Stimulated activated CD8-positive, alpha-beta memory T cell treated with anti-CD3 and anti-CD28 coated beads, Interleukin-4, amount 100 ng/mL, for 24 hours (primary cell): ENCODE results near the gene IFITM2.
"Not testable (repeated sequence)": the region's sequence is repeated elsewhere in the genome, so short reads cannot be mapped to it uniquely, and the experiment has no call there.

Experiments used
- DNase-seq: peaks from one replicate; pipeline ENCODE4 v3.0.0-alpha.2; 2020; ENCODE audit warnings: low read depth

The IFITM2 gene

DNA sequence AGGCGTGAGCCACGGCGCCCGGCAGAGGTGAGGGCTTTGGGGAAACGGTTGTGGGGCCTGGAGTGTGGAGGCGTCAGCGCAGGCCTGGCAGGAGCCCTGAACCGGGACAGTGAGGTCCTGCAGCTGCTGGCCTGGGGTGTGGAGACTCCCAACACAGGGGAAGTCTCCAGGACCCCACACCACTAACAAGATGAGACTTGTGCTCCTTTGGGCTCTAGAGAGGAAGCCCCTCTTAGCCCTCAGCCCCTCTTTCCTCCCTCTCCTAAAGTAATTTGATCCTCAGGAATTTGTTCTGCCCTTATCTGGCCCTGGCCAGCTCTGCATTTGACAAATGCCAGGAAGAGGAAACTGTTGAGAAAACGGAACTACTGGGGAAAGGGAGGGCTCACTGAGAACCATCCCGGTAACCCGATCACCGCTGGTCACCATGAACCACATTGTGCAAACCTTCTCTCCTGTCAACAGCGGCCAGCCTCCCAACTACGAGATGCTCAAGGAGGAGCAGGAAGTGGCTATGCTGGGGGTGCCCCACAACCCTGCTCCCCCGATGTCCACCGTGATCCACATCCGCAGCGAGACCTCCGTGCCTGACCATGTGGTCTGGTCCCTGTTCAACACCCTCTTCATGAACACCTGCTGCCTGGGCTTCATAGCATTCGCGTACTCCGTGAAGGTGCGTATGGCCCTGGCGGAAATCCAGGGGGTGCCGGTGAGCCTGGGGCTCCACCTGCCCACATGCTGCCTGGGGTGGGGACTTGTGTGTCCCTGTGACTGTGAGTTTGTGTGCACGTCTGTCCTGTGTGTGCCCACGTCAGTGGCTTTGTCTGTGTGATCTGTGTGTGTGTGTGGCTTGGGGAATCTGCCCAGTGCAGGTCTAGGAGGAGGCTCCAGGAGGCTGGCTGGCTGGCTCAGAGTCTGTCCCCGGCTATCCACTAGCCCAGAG, at the start of gene IFITM2:
IFITM2 (plus strand) TSS at position 51 of the 943 bp plus-strand sequence; CDS start at position 428, 377 bp downstream.
- not testable (repeated sequence) for DNase-seq

DNA sequence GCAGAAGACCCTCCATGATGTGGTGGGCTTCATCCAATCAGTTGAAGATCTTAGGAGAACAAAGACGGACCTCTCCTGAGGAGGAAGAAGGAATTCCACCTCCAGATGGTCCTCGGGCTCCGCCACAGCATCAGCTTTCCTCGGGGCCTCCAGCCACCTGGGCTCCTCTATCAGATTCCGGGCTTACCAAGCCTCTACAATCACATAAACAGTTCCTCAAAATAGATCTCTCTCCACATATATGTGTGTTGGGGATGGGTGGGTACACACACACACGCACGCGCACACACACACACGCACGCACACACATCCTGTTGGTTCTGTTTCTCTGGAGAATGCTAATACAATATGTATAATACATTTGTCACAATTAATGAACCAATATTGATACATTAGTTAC, 48.2 kb upstream of the IFITM2 start:
- DNase-seq, result no peak

DNA sequence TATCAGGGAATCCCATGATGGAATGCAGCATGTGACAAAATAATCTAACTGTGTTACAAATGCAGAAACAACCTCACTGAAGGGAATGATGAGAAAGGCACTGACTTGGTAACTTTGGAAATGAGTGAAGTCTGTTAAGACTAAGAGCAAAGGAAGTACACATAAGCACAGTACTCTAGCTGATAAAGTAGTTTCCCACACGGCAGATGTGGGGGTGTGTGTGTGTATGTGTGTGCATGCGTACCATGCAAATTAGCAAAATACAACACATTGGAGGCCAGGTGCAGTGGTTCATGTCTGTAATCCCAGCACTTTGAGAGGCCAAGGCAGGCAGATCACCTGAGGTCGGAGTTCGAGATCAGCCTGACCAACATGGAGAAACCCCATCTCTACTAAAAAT, 46.0 kb upstream of the IFITM2 start:
- DNase-seq, result no peak

DNA sequence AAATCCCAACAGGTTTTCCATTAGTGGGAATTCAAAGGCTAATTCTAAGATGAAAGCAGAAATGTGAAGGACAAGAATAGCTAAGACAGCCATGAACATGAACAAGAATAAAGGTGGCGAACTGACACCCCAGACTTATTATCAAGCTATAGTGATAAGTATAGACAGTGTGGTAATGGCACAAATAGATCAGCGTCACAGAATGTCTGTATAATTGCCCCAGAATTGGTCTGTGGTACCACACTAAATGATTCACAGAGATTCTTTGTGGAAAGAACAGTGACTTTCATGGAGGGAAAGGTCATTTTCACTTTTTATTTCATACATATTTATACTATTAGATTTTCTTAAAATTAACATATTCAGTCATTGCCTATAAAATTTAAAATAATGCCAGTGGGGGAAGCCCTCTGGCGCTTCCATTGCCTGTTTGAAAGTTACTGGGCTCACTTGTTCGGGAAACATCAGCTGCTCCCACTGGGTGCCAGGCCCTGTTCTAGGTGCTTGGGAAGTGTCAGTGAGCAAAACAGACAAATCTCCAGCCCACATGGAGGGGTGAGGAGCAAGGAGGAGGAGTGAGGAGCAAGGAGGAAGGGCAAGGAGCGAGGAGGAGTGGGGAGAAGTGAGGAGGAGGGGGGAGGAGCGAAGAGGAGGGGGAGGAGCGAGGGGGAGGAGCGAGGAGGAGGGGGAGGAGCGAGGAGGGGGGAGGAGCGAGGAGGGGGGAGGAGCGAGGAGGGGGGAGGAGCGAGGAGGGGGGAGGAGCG, 40.8 kb upstream of the IFITM2 start:
- DNase-seq, result no peak

DNA sequence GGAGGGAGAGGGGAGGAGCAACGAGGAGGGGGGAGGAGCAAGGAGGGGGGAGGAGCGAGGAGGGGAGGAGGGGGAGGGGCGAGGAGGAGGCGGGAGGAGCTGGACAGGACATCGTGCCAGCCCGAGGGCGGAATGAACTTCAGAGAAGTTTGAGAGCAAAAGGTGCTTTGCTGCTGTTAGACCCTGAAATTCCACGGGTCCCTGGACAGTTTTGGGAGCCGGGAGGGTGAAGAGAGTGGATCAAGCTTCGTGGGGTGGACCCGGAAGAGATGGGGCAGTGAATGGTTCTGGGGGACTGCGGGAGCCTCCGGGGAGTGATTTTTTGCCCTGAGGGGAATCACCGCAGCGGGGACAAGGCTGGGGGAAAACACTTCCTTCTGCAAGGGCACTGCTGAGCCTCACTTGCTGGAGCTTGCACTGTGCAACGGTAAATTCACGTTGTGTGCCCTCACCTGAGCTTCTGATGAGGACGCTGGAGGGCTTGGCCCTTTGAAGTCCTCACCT, 40.1 kb upstream of the IFITM2 start:
- DNase-seq, result no peak

DNA sequence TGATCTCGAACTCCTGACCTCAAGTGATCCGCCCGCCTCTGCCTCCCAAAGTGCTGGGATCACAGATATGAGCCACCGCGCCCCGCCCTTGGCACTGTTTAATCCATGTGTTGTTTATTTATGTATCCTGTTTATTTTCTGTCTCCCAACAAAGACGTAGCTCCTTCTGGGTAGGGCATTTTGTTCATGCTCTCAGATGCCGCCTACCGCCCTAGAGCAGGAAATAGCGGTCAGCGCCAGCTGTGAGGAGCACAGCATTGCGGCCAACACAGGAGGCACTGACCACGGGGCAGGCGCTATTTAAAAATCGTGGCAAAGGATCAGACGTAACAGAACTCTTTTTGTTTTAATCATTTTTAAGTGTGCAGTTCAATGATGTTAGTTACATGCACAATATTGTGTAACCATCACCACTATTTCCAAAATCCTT, 38.9 kb upstream of the IFITM2 start:
- not testable (repeated sequence) for DNase-seq

DNA sequence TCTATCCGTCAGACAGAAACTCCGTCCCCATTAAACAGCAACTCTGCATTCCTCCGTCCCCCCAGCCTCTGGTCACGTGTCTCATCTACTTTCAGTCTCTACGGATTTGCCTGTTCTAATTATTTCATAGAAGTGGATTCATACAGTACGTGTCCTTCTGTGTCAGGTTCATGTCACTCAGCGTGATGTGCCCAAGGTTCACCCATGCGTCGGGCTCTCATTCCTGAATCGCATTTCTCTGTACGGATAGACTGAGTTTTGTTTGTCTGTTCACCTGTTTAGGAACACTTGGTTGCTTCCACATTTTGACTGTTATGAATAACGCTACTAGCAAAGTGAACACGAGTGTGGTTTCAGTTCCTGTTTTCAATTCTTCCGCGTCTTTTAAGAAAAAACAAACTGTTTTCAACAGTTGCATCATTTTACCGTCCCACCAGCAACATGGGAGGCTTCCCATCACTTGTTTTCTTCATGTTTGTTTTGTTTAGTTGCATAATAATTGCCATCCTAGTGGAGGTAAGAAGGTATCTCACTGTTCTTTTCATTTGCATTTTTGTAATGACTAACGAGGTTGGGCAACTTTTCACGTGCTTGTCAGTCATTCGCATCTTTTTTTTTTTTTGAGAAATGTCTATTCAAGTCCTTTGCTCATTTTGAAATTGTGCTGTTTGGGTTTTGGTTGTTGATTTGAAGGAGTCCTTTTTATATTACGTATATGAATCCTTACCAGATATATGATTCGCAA, 38.3 kb upstream of the IFITM2 start:
- DNase-seq, result no peak

DNA sequence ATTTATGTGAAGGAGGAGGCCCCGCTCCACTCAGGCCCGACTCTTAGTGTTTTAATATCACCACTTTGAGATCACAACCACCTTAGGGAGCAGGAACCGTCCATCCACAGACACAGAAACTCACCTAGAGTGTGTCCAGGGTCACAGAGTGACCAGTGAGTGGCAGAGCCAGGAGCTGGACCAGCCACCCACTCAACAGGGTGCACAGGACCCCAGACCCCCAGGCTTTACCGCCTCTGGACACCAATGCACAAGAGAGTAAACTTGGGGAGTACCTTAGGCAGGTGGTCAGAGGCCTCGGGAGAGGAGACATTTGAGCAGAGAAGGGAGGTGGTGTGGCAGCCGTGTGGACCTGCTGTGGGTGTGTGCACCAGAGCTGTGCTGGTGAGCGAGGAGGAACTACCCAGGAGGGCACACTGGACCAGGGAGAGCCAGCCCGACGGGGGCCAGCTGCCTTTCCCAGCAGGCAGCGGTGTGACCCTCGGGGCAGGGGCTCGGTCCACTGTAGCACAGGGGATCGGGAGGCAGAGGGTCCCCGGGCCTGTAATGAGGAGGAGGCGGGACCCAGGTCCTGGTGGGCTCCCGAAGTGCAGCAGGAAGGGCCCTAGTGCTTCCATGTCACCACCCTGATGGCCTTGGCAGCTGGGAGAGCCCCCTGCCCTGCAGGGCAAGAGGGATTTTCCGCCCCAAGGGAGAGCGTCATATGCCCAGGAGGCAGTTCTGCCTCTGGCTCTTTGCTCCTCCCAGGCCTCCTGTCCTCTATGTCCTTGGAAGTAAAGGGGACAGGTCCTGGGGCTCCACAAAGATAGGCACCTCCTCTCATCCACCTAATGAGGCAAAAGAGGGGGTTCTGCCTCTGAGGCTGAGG, 36.9 kb upstream of the IFITM2 start:
- no peak for DNase-seq

DNA sequence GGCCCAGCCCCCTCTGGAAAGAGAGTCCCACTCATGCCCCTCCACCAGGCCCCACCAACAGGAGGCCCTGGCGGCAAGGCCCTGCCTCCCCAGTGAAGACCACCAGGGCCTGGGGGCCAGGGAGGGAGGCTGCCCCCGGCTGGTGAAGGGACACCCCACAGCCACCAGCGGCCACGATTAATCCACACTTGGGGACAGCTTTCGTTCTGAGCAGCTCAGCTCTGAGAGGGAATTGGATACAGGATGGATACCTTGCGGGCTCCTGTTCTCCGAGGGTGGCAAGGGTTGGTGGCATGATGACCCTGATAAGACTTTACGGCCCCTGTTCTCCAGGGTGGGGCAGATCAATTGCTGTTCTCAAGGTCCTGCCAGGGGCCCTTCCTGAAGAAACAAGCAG, 36.3 kb upstream of the IFITM2 start:
- no peak for DNase-seq

DNA sequence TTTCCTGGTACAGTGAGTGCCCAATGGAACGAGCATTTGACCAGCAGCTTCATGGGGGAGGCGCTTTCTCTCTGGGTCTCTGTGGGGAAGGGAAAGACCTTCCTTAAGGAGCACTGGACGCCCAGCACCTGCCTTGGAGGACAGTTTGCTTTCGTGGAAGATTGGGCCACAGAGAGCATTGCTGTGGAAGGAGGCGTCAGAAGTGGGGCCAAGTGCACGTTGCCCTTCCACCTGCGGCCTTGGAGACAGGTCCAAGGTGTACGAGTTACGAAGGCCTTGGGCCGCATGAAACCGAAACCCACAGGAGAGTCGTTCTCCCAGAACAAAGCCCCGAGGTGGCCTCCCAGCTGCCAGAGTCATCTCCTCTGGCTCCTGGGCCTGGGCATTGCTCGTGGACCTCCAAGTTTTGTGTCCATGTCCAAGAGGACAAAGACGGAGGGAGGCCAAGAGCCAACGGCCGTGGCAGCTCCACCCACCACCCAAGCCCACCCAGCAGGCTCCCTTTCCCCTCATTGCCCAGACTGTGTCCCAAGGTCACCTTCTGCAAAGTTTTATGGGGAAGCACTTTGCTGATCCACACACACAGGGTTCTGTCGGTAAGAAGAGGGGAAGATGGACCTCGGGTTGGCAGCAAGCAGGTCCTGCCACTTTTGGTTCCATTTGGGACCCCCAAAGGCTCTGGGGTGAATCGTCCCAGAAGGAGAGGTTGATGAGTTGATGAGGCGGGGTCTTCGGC, 35.3 kb upstream of the IFITM2 start:
- DNase-seq, result no peak

DNA sequence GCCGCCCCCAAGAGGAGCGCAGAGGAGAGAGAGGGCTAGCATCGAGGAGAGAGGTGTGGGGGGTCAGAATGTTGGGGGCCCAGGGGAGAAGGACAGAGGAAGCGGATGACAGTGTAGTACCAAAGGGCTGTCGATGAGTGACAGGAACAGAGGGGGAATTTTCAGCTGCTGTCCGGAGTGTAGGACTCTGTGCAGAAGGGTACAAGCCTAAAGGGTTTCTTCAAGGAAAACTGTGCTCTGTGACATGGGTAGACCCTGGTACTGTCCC, 34.8 kb upstream of the IFITM2 start:
- no peak for DNase-seq

DNA sequence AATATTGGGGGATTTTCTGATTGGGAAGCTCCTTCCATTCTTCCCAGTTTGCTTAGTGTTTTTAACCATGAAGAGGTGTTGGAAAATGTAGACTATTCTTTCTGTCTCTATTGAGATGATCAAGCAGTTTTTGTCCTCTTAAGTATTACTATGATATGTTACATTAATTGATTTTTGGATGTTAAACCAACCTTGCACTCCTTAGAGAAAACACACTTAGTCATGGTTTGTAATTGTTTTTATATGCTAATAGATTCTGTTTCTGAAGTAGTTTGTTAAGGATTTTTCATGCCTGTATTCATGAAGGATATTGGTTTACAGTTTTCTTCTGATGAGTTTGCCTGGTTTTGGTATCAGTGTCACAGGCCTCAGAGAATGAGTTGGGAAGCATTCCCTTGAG, 31.4 kb upstream of the IFITM2 start:
- DNase-seq, result no peak

DNA sequence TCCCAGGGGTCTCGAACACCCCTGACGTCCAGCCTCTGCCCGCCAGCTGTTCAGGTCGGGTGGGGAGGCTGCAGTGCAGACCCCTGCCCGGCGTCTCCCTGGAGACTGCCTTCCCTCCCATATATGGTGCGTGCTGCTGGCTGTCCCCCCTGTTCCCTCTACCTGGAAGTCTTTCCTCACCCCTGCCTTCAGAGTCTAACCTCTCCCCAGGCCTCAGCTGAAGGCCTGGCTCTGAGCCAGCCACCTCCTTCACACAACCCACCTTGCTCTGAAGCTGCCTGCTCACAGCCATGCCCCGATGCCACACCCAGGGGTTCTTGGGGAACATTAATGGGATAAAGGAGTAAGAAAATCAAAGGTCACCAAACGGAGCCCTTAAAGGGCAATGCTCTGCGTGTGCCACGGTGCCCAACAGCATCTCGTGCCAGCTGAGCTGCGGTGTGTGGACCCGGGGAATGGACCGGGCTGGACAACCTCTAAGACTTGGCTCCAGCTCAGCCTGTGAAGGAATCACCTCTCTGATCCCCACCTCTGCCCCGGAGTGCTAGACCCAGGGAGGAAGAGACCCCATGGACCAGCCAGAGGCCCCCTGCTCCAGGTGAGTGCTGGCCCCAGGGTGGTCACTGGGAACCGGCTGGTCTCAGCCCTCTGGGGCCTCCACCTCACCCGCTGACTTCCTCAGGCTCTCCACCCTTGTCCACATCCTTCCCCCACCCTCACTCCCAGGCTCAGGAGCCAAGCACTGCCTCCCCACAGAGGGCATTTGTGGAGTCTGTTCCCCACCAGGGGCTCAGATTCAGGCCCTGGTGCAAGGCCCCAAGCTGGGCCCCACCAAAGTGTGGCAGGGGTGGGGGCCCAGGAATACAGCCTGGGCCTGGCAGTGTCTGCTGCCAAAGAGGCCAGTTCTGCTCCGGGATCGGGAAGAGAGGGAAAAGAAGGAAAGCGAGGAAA, 29.3 kb upstream of the IFITM2 start, which contains the start of gene NLRP6:
NLRP6 (plus strand) TSS at position 407 of the 951 bp plus-strand sequence; CDS start at position 570, 163 bp downstream.
- no peak for DNase-seq

DNA sequence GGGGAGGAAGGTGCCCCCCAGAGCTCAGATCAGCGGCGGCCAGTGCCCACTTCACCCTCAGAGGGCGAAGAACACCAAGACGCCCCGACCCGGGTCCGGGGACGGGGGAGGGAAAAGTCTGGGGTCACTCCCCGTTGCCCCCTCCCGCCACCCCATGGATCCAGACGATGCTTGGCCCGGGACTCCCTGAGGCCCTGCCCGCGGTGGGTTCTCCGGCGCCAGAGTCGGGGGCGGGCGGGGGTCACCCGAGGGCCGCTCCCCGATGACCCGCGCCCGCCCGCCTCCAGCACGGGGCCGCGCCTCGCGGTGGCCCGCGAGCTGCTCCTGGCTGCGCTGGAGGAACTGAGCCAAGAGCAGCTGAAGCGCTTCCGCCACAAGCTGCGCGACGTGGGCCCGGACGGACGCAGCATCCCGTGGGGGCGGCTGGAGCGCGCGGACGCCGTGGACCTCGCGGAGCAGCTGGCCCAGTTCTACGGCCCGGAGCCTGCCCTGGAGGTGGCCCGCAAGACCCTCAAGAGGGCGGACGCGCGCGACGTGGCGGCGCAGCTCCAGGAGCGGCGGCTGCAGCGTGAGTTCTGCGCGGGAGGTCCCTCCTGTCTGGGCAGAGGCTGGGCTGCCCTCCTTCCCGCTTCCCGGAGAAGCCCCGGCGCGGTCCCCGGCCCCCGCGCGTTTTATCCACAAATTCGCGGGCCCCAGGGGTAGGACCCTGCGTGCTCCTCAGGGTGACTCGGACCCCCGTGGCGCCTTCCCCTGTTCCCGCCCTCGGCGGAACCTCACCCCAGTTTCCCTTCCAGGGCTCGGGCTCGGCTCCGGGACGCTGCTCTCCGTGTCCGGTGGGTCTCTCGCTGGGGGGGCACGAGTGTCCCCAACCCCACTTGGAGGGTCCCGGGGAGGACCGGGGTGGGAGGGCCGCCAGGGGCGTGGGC, 28.3 kb upstream of the IFITM2 start:
- DNase-seq, result no peak

DNA sequence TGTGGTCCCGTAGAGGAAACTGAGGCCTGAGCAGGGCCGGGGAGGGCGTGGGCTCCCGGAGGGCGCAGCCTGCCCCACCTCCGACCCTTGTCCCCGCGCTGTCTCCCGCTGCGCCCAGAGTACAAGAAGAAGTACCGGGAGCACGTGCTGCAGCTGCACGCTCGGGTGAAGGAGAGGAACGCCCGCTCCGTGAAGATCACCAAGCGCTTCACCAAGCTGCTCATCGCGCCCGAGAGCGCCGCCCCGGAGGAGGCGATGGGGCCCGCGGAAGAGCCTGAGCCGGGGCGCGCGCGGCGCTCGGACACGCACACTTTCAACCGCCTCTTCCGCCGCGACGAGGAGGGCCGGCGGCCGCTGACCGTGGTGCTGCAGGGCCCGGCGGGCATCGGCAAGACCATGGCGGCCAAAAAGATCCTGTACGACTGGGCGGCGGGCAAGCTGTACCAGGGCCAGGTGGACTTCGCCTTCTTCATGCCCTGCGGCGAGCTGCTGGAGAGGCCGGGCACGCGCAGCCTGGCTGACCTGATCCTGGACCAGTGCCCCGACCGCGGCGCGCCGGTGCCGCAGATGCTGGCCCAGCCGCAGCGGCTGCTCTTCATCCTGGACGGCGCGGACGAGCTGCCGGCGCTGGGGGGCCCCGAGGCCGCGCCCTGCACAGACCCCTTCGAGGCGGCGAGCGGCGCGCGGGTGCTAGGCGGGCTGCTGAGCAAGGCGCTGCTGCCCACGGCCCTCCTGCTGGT, 27.5 kb upstream of the IFITM2 start:
- DNase-seq, result no peak

DNA sequence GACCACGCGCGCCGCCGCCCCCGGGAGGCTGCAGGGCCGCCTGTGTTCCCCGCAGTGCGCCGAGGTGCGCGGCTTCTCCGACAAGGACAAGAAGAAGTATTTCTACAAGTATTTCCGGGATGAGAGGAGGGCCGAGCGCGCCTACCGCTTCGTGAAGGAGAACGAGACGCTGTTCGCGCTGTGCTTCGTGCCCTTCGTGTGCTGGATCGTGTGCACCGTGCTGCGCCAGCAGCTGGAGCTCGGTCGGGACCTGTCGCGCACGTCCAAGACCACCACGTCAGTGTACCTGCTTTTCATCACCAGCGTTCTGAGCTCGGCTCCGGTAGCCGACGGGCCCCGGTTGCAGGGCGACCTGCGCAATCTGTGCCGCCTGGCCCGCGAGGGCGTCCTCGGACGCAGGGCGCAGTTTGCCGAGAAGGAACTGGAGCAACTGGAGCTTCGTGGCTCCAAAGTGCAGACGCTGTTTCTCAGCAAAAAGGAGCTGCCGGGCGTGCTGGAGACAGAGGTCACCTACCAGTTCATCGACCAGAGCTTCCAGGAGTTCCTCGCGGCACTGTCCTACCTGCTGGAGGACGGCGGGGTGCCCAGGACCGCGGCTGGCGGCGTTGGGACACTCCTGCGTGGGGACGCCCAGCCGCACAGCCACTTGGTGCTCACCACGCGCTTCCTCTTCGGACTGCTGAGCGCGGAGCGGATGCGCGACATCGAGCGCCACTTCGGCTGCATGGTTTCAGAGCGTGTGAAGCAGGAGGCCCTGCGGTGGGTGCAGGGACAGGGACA, 26.7 kb upstream of the IFITM2 start:
- DNase-seq, result no peak
